HG03108 (cell line): ENCODE measurements around the gene CHST8.
"Not testable (repeated sequence)": the region's sequence is repeated elsewhere in the genome, so short reads cannot be mapped to it uniquely, and the experiment has no call there.

Experiments
- ATAC-seq: cut with Tn5 transposase; IDR thresholded peaks from one replicate; pipeline ENCODE4 v1.9.1; 2021; ENCODE audit warnings: moderate library complexity; ENCODE audit not compliant: unreplicated experiment

Gene CHST8

DNA sequence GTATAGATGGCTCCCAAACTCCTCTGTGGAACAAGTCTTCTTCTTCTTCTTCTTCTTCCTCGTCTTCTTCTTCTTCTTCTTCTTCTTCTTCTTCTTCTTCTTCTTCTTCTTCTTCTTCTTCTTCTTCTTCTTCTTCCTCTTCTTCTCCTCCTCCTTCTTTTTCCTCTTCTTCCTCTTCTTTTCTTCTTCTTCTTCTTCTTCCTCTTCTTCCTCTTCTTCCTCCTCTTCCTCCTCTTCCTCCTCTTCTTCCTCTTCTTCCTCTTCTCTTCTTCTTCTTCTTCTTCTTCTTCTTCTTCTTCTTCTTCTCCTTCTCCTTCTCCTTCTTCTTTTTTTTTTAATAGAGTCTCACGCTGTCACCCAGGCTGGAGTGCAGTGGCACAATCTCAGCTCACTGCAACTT is 3.4 kb upstream of the CHST8 start:
- not testable (repeated sequence) for ATAC-seq

DNA sequence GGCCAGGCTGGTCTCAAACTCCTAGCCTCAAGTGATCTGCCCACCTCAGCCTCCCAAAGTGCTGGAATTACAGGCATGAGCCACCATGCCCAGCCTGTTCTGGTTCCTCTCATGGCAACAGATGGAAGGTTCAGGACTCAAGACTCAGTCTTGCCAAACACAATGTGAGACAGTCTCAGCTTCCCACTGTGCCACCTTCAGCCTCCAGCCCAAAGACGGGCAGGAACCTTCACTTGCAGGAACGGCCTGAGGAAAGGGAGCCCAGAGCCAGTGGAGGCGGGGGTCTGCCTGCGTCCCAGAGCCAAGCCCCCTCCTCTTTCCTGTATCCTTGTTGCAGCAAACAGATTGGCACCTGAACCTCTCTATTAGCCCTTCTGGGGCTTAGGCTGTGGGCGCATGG is 2.9 kb upstream of the CHST8 start:
- no peak for ATAC-seq

DNA sequence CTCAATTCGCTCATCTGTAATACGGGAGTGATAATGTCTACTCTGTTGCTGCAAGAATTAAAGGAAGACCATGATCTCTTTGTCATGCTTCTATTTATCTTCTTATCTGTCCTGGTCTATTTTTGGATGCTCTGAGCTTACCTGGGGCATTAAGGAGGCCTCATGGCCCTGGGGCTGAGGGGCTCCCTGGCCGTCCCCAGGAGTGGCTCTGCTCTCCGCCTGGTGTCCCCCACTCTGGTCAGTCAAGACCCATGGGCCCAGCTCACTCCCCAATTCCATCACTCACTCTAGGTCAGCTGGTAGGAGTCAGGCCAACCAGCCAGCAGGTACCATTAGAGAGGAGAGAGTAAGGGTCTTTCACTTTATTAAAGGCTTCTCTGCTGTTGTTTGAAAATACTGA is 1.1 kb upstream of the CHST8 start:
- no peak for ATAC-seq

GRCh38 chr19:33621065-33621785 is 528 bp upstream of the CHST8 start:
- ATAC-seq: no peak

DNA sequence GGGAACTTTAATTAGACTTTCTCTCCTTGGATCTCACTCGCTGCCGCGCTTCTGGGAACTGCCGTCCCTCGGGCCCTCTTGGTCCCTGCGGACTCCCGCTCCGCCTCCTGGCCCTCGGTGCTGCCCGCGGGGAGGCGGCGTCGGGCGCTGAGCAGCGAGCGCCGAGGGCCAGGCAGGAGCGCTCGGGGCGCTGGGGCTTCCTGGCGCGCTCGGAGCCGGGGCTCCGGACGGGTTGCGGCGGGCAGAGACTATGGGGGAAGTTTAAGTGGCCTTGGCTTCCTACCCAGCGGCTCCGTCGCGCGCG is 704 bp downstream of the CHST8 start:
- no peak for ATAC-seq

- no peak for ATAC-seq
Observed at GRCh38 chr19:33622809-33623511, 1.2 kb downstream of the CHST8 start.

DNA sequence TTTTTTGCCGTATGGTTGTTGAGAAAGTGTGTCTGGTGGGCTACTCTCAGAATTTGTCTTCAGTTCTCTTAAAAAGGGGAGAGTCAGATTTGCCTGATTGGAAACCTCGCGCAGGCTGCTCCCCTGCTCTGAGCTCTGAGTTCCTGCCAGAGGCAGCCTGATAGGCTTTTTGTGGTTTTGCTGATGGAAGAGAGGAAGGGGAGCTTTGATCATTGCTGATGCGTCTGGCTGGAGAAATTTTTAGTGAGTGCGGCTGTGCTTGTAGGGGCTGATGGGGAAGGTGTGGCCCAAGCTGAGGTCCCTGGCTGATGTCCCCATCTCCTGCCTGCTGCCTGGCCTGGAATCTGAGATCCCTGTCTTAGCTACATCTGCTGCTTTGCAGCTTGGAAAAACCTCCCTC is 2.8 kb downstream of the CHST8 start:
- ATAC-seq: no peak

- ATAC-seq: no peak
Observed at GRCh38 chr19:33627526-33627925, 5.8 kb downstream of the CHST8 start.

GRCh38 chr19:33627962-33628839 is 6.4 kb downstream of the CHST8 start:
- ATAC-seq: no peak

DNA sequence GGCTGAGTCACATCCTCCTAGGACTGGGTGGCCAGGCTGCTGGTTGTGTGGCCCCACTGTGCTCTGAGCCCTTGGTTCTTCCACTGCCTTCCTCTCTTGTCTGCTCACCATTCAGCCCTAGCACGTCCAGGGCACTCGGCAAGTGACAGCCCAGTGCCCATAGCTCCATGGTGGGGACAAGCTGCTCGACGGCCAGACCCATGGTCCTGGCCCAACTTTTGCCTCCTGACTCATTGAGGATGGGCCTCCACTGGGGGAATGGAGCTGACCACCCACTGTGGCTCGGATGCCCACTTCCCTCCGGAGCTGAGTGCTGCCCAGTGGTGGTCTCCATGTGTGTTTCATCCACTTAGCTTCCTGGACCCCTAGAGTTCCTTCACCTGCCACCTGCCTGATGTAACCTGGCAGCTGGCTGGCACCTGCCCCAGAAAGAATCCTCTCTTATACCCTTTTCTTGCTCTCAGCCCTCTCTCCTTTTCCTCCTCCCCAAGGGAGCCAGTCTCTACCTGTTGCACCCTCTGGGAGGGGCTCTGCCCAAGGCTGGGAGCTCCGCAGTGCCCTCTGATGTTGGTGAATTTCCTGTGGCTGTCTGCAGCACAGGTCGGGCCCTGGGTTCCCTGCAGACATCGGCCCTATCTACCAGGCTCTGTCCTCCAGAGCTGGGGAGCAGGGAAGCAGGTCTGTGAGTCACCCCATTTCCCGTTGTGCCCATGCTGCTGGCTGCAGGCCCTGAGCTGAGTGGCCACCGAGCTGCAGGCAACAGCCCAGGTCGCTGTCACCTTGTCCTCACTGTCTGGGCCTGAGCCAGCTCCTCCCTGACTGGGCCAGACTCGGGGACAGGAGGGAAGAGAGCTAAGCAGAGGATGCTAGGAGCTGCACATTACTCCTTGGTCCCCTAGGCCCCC is 7.4 kb downstream of the CHST8 start:
- no peak for ATAC-seq

GRCh38 chr19:33629826-33630375 is 8.1 kb downstream of the CHST8 start:
- no peak for ATAC-seq

DNA sequence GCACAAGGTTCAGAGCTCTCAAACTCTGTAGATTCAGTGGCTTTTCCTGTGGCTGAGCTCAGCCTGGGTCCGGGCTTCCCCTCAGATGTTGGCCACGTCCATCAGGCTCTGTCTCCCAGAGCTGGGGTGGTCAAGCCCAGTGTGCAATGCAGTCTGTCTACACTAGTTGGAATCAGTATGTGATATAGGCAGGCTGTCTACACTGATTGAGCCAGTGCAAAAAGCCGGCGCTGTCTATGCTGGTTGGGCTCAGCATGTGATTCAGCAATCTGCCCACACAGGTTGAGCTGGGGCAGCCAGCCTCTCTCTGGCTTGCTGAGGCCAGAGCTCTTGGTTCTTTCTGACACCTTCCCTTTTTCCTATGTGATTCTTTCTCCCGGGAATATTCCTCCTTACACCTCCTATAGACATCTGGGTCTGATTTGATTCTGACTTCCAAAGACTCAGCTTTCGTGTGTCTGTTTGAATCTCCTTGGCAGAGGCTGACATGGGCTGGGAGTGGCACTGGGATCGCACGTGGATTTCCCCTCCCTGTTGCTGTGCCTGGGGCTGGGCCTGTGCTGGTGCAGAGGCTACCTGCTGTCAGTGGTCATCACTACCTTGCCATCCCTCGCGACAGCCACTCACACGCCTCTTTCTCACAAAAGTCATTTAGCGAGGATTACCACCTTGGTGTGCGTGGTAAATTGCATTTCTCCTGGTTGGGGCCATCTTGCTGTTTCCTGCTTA is 9.3 kb downstream of the CHST8 start:
- no peak for ATAC-seq

GRCh38 chr19:33631609-33631973 is 9.8 kb downstream of the CHST8 start:
- ATAC-seq: no peak

DNA sequence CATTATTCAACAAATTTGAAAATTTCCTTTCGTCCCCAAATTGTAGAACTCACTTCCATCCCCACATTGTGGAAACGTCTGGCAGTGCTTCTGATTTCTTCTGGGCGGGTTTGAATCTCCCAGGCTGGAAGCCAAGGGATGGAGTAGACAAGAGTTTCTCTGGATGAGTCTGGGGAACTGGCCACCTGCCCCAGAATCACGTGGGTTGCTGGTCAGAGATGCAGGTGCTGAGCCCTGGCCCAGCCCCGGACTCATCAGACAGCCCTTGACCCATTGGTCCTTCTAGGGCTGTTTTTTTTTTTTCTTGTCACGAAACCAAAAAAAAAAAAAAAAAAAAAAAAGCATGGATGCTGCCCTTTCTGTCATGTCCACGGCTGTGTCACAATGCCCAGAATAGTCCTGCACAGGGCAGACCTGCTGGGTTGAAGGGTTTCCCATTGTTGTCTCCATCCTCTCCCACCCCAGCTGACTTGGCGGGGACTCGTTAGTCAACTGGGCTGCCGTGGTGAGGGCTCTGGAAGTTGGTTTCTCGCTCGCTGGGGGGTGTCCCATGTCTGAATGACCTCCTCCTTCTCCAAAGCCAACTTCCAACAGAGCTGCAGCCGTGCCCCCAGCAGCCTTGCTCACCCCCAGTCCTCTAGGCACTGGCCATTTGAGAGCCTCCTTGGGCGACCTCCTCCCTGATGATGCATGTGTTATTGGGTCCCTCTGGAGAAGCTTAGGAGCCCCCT is 12.8 kb downstream of the CHST8 start:
- ATAC-seq: no peak

- no peak for ATAC-seq
Observed at GRCh38 chr19:33638167-33639034, 16.6 kb downstream of the CHST8 start.

DNA sequence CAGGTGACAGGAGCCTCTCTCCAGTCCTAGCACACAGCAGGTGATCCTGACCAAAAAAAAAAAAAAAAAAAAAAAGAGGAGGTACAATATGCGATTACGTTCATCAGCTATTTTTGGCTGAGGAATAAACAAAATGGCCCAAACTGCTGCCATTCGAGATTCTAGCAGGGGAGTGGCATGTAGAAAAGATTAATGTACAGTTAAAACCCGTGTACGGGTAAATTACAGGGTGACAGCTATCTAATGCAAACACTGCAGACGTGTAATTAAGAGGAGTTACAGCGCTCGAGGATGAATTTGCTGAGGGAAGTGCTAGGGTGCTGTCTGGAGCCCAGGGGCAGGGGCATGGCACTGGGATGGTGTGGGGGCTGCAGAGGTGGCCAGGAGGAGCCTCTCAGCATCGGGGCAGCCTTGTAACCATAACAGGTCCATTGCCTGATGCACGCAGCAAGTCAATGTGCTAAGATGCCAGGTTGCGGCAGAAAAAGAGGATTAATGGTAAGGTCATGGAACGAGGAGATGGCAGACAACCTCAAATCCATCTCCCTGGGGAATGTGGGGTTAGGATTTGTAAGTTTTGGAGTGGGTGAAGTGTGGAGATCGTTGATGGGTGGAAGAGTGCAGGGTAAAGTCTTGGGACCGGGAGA is 17.4 kb downstream of the CHST8 start:
- ATAC-seq: no peak

GRCh38 chr19:33640773-33641172 is 19.0 kb downstream of the CHST8 start:
- no peak for ATAC-seq

GRCh38 chr19:33641261-33641660 is 19.5 kb downstream of the CHST8 start:
- ATAC-seq: no peak
